ENCODE measurements around the gene NISCH.
A peak's percentile ranks its signal among the peaks of the same experiment; 100 is the strongest.

Gene NISCH

DNA sequence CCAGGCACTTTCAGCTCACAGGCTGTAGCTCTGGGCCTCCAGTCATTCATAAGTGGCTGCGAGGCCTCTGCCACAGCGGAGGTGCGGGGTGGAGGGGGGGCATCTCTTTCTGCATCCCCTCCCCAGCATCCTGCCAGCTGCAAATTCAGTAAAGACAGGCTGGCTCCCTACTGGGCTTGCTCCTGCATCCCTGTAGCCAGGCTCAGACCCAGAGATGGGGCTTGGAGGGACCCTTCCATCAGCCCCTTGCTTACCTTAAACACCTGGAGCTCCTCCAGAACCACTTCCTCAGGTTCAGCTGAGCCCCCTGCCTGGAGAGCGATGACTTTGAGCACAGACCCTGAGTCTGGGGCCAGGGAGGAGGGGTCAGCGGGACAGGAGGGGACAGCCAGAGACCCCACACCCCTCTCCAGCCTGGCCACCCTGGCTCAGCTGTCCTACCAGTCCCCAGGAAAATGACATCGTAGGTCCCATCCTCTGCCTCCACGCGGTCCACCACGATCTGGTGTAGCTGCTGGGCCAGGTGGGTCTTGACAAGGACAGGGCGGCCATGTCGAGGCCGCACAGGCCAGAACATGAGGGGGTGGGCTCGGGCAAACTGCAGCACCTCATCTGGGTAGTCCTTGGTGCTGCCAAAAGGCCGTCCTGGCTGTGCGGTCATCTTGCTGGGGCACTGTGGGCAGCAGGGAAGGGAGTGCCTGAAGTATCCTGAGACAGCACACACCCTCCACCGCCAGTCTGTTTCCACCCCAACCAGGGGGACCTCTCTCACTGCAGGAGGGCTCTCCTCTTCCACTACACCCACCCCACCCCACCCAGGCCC, 15.8 kb upstream of the NISCH start:
- H3K79me1 ChIP-seq (replicated peaks; ENCODE audit: low read length, poor library complexity, severe bottlenecking), result no peaks in the 10 kb centered on the region
- no peak overlapping the region for H3K4me2 ChIP-seq (ENCODE audit: low read length, poor library complexity, severe bottlenecking)
- H3K36me3 ChIP-seq (ENCODE audit: control insufficient read depth in 1 of 2, insufficient read depth in 2 of 2, low read depth in 1 of 2, low read length in 2 of 2), result no peaks in the 10 kb centered on the region
- no peak overlapping the region for H3K14ac ChIP-seq (ENCODE audit: low read length in 2 of 2)
- no peak overlapping the region for H4K91ac ChIP-seq (ENCODE audit: low read length)
- H2BK15ac ChIP-seq (ENCODE audit: low read depth, poor library complexity, severe bottlenecking), result no peak overlapping the region
- no peak overlapping the region for H3K9ac ChIP-seq (ENCODE audit: low read length)
- H3K27ac ChIP-seq (ENCODE audit: low read length, poor library complexity, severe bottlenecking), result no peak overlapping the region
- no peak overlapping the region for H2AFZ ChIP-seq (ENCODE audit: low read depth, low read length)
- H2BK5ac ChIP-seq (ENCODE audit: low read depth, low read length, poor library complexity, severe bottlenecking), result no peak overlapping the region
- no peaks in the 10 kb centered on the region for H3K9me3 ChIP-seq (ENCODE audit: control insufficient read depth, low read length)
- no peak overlapping the region for H3K18ac ChIP-seq (ENCODE audit: low read depth in 1 of 2, low read length in 2 of 2)
- peaks cover 2% of the 10 kb centered on the region for H3K4me1 ChIP-seq (ENCODE audit: control insufficient read depth, insufficient read depth, low read depth, low read length)
- H3K4ac ChIP-seq (ENCODE audit: low read depth in 1 of 2, low read length in 2 of 2), result no peak overlapping the region
- DNase-seq, result no peak
- H2AK5ac ChIP-seq (ENCODE audit: low read length, severe bottlenecking), result no peak overlapping the region
- H2BK12ac ChIP-seq (ENCODE audit: low read length in 2 of 2), result no peak overlapping the region
- no peak overlapping the region for H2BK120ac ChIP-seq (ENCODE audit: low read depth, low read length)
- no peak overlapping the region for H3K4me3 ChIP-seq (ENCODE audit: insufficient read depth in 1 of 2, low read depth in 1 of 2, low read length in 2 of 2)
- 88% methylated on average over 16 of the region's 16 CpGs for WGBS
- H4K8ac ChIP-seq (ENCODE audit: low read length), result no peak overlapping the region
- H3K23ac ChIP-seq (ENCODE audit: low read length in 2 of 2), result no peak overlapping the region
- peaks cover 6 to 24% of the 10 kb centered on the region in 2 experiments for H3K27me3 ChIP-seq (ENCODE audit: control insufficient read depth in 1 of 2, insufficient read depth in 1 of 2, low read length in 2 of 2)

DNA sequence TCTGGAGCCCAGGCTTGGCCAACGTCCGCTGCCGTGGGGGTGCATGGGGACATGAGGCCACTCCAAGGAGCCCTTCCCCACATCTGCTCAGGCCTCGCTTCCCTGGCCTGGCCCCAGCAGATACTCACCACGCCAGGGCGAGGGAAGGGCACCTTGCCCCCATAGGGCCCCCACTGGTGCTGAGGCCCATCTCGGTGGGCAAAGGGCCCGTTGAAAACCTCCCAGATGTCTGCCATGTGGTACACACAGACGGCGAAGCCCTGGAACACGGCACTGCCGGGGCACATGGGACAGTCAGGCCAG, 15.2 kb upstream of the NISCH start:
- no peak overlapping the region for H3K4me3 ChIP-seq (ENCODE audit: insufficient read depth in 1 of 2, low read depth in 1 of 2, low read length in 2 of 2)
- H3K14ac ChIP-seq (ENCODE audit: low read length in 2 of 2), result no peak overlapping the region
- H2BK12ac ChIP-seq (ENCODE audit: low read length in 2 of 2), result no peak overlapping the region
- no peak overlapping the region for H2AK5ac ChIP-seq (ENCODE audit: low read length, severe bottlenecking)
- WGBS, result 96% methylated on average over 12 of the region's 12 CpGs
- H2BK15ac ChIP-seq (ENCODE audit: low read depth, poor library complexity, severe bottlenecking), result no peak overlapping the region
- no peak overlapping the region for H3K9ac ChIP-seq (ENCODE audit: low read length)
- H2BK5ac ChIP-seq (ENCODE audit: low read depth, low read length, poor library complexity, severe bottlenecking), result no peak overlapping the region
- H3K27ac ChIP-seq (ENCODE audit: low read length, poor library complexity, severe bottlenecking), result no peak overlapping the region
- no peak overlapping the region for H3K4ac ChIP-seq (ENCODE audit: low read depth in 1 of 2, low read length in 2 of 2)
- H3K27me3 ChIP-seq (ENCODE audit: control insufficient read depth in 1 of 2, insufficient read depth in 1 of 2, low read length in 2 of 2), result peaks cover under 1 to 20% of the 10 kb centered on the region in 2 experiments
- no peak overlapping the region for H2BK120ac ChIP-seq (ENCODE audit: low read depth, low read length)
- no peak overlapping the region for H2AFZ ChIP-seq (ENCODE audit: low read depth, low read length)
- no peak overlapping the region for H3K4me2 ChIP-seq (ENCODE audit: low read length, poor library complexity, severe bottlenecking)
- H4K91ac ChIP-seq (ENCODE audit: low read length), result no peak overlapping the region
- no peaks in the 10 kb centered on the region for H3K79me1 ChIP-seq (replicated peaks; ENCODE audit: low read length, poor library complexity, severe bottlenecking)
- no peaks in the 10 kb centered on the region for H3K36me3 ChIP-seq (ENCODE audit: control insufficient read depth in 1 of 2, insufficient read depth in 2 of 2, low read depth in 1 of 2, low read length in 2 of 2)
- no peaks in the 10 kb centered on the region for H3K9me3 ChIP-seq (ENCODE audit: control insufficient read depth, low read length)
- H3K23ac ChIP-seq (ENCODE audit: low read length in 2 of 2), result no peak overlapping the region
- DNase-seq, result no peak
- H4K8ac ChIP-seq (ENCODE audit: low read length), result no peak overlapping the region
- no peak overlapping the region for H3K18ac ChIP-seq (ENCODE audit: low read depth in 1 of 2, low read length in 2 of 2)
- H3K4me1 ChIP-seq (ENCODE audit: control insufficient read depth, insufficient read depth, low read depth, low read length), result peaks cover 7% of the 10 kb centered on the region

DNA sequence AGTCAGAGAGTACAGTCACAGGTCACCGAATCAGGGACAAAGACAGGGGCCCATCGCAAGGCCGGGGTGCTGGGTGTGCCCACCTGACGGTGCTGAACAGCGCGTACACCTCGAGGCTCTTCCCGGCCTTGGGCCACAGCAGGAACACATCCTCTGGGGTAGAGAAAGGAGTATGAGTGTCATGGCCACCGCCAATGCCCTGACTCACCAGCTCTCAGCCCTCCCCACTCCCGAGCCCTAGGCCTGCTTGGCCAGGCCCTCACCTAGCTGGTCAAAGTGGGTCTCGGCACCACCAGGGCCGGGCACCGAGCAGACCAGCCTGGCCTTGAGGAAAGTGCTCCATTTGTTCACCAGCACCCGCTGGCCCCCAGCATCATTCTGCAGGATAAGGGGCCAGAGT, 14.7 kb upstream of the NISCH start:
- Histone ChIP-seq H3K27ac (ENCODE audit: low read length, poor library complexity, severe bottlenecking) (no peak overlapping the region), H3K27me3 (ENCODE audit: control insufficient read depth in 1 of 2, insufficient read depth in 1 of 2, low read length in 2 of 2) (peaks cover 0 to 17% of the 10 kb centered on the region in 2 experiments), H3K79me1 (replicated peaks; ENCODE audit: low read length, poor library complexity, severe bottlenecking) (no peaks in the 10 kb centered on the region), H3K4me2 (ENCODE audit: low read length, poor library complexity, severe bottlenecking) (no peak overlapping the region), H3K4me3 (ENCODE audit: insufficient read depth in 1 of 2, low read depth in 1 of 2, low read length in 2 of 2) (no peak overlapping the region), H4K91ac (ENCODE audit: low read length) (peak overlapping the region; percentile 18), H3K9ac (ENCODE audit: low read length) (no peak overlapping the region), H3K4ac (ENCODE audit: low read depth in 1 of 2, low read length in 2 of 2) (no peak overlapping the region), H2AFZ (ENCODE audit: low read depth, low read length) (no peak overlapping the region), H3K9me3 (ENCODE audit: control insufficient read depth, low read length) (no peaks in the 10 kb centered on the region), H3K23ac (ENCODE audit: low read length in 2 of 2) (no peak overlapping the region), H3K14ac (ENCODE audit: low read length in 2 of 2) (no peak overlapping the region), H3K18ac (ENCODE audit: low read depth in 1 of 2, low read length in 2 of 2) (no peak overlapping the region), H4K8ac (ENCODE audit: low read length) (no peak overlapping the region), H2BK12ac (ENCODE audit: low read length in 2 of 2) (no peak overlapping the region), H3K36me3 (ENCODE audit: control insufficient read depth in 1 of 2, insufficient read depth in 2 of 2, low read depth in 1 of 2, low read length in 2 of 2) (no peaks in the 10 kb centered on the region), H2BK15ac (ENCODE audit: low read depth, poor library complexity, severe bottlenecking) (no peak overlapping the region), H2BK5ac (ENCODE audit: low read depth, low read length, poor library complexity, severe bottlenecking) (no peak overlapping the region), H2BK120ac (ENCODE audit: low read depth, low read length) (no peak overlapping the region), H2AK5ac (ENCODE audit: low read length, severe bottlenecking) (no peak overlapping the region), H3K4me1 (ENCODE audit: control insufficient read depth, insufficient read depth, low read depth, low read length) (peaks cover 7% of the 10 kb centered on the region)
- WGBS, result 92% methylated on average over 14 of the region's 14 CpGs
- DNase-seq, result no peak

DNA sequence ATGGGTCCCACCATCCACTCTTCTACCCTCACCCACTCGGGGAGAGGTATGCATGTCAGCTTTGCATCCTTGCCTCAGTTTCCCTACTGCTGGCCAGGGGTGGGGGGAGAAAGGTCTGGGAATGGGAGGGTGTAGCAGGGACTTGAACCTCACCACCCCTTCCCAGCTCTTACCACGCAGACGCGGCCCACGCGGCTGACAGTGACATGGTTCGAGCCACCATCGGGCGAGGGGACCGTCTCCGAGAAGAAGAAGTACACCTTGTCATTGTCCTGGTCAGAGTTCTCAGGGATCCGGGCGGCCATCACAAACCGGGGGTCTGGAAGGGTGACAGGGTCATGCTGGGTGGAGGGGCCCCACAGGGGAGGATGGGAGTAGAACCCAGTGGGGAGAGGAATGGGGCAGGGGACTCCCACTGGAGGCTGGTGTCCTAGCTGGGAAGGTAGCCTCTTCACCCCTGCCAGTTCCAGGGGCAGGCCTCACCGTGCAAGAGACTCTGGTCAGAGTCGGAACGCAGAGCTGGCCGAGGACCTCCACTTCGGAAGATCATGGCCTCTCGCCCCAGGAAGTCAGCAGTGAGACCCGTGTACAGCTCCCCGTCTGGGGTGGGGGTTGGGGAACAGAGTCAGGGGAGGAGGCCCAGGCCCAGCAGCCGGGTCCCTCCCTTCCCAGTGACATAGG, 14.2 kb upstream of the NISCH start:
- Histone ChIP-seq H2BK12ac (ENCODE audit: low read length in 2 of 2) (no peak overlapping the region), H2BK120ac (ENCODE audit: low read depth, low read length) (no peak overlapping the region), H3K9ac (ENCODE audit: low read length) (no peak overlapping the region), H3K27me3 (ENCODE audit: control insufficient read depth in 1 of 2, insufficient read depth in 1 of 2, low read length in 2 of 2) (peaks cover 0 to 12% of the 10 kb centered on the region in 2 experiments), H3K14ac (ENCODE audit: low read length in 2 of 2) (no peak overlapping the region), H3K4me1 (ENCODE audit: control insufficient read depth, insufficient read depth, low read depth, low read length) (peaks cover 7% of the 10 kb centered on the region), H2AFZ (ENCODE audit: low read depth, low read length) (no peak overlapping the region), H3K4ac (ENCODE audit: low read depth in 1 of 2, low read length in 2 of 2) (no peak overlapping the region), H3K27ac (ENCODE audit: low read length, poor library complexity, severe bottlenecking) (no peak overlapping the region), H3K23ac (ENCODE audit: low read length in 2 of 2) (no peak overlapping the region), H3K4me3 (ENCODE audit: insufficient read depth in 1 of 2, low read depth in 1 of 2, low read length in 2 of 2) (no peak overlapping the region), H3K18ac (ENCODE audit: low read depth in 1 of 2, low read length in 2 of 2) (no peak overlapping the region), H4K91ac (ENCODE audit: low read length) (no peak overlapping the region), H4K8ac (ENCODE audit: low read length) (no peak overlapping the region), H2BK15ac (ENCODE audit: low read depth, poor library complexity, severe bottlenecking) (no peak overlapping the region), H3K4me2 (ENCODE audit: low read length, poor library complexity, severe bottlenecking) (no peak overlapping the region), H3K9me3 (ENCODE audit: control insufficient read depth, low read length) (no peaks in the 10 kb centered on the region), H3K79me1 (replicated peaks; ENCODE audit: low read length, poor library complexity, severe bottlenecking) (no peaks in the 10 kb centered on the region), H3K36me3 (ENCODE audit: control insufficient read depth in 1 of 2, insufficient read depth in 2 of 2, low read depth in 1 of 2, low read length in 2 of 2) (no peaks in the 10 kb centered on the region), H2AK5ac (ENCODE audit: low read length, severe bottlenecking) (no peak overlapping the region), H2BK5ac (ENCODE audit: low read depth, low read length, poor library complexity, severe bottlenecking) (no peak overlapping the region)
- DNase-seq, result no peak
- 96% methylated on average over 14 of the region's 23 CpGs for whole genome bisulfite sequencing

Measured in mesenchymal stem cell (in vitro differentiated cells and primary cell).